Liver (tissue), 9 donors: ENCODE data around the gene FAM168B. TPM values are rescaled to one million over a fixed set of nuclear protein-coding genes. Genes with fewer than 3 reads are reported as not detected.

ENCODE experiments used
- DNase-seq: peaks from one replicate; pipeline ENCODE4 v3.0.0-alpha.2; 2017; ENCODE audit warnings: low spot score
- H3K27ac ChIP-seq, 2 donors: one replicate each; pipeline ENCODE4 v1.7.0; 2013; ENCODE audit warnings: inconsistent platforms in 2 of 2, low read length in 2 of 2, control low read depth in 1 of 2, low read depth in 1 of 2, mild to moderate bottlenecking in 1 of 2
- H3K27me3 ChIP-seq, 4 donors: one replicate each; pipeline versions ENCODE4 v1.6.1 to v1.7.0; 2013; ENCODE audit warnings: low read length in 3 of 4, inconsistent platforms in 1 of 4, mild to moderate bottlenecking in 1 of 4, moderate library complexity in 1 of 4; ENCODE audit not compliant: control insufficient read depth in 4 of 4, insufficient read depth in 4 of 4
- H3K36me3 ChIP-seq, 4 donors: one replicate each; pipeline versions ENCODE4 v1.6.1 to v1.7.0; 2013; ENCODE audit warnings: low read length in 3 of 4, mild to moderate bottlenecking in 3 of 4, low read depth in 1 of 4, moderate library complexity in 1 of 4; ENCODE audit not compliant: control insufficient read depth in 4 of 4, insufficient read depth in 3 of 4
- H3K4me1 ChIP-seq, 4 donors: one replicate each; pipeline versions ENCODE4 v1.6.1 to v1.7.0; 2013; ENCODE audit warnings: low read length in 3 of 4, mild to moderate bottlenecking in 3 of 4, moderate library complexity in 1 of 4; ENCODE audit not compliant: control insufficient read depth in 4 of 4, insufficient read depth in 4 of 4
- H3K4me3 ChIP-seq, 3 donors: one replicate each; pipeline versions ENCODE4 v1.6.1 to v1.7.0; 2013; ENCODE audit warnings: low read length in 3 of 3, control low read depth in 1 of 3, low read depth in 1 of 3, mild to moderate bottlenecking in 1 of 3
- H3K9ac ChIP-seq, 2 donors: one replicate each; pipeline ENCODE4 v1.7.0; 2013; ENCODE audit warnings: low read length in 2 of 2, mild to moderate bottlenecking in 2 of 2, moderate library complexity in 2 of 2, control low read depth in 1 of 2, low read depth in 1 of 2
- H3K9me3 ChIP-seq, 4 donors: one replicate each; pipeline versions ENCODE4 v1.6.1 to v1.7.0; 2013; ENCODE audit warnings: low read length in 3 of 4; ENCODE audit not compliant: control insufficient read depth in 4 of 4
- CTCF ChIP-seq: fragments of 150-350 bp; IDR thresholded peaks from 2 replicates; pipeline ENCODE4 v1.5.1; 2017; ENCODE audit warnings: improper control_type of control experiment, low read depth, low read length; ENCODE audit not compliant: missing input control
- EGR1 ChIP-seq, 2 donors: IDR thresholded peaks; 2 replicates each; pipeline ENCODE4 v1.6.1; 2016 to 2018; ENCODE audit warnings: antibody characterized with exemption in 2 of 2, low read depth in 2 of 2
- FOXA1 ChIP-seq: IDR thresholded peaks from 2 replicates; pipeline ENCODE4 v1.6.1; 2016; ENCODE audit warnings: antibody characterized with exemption
- FOXA2 ChIP-seq: IDR thresholded peaks from 2 replicates; pipeline ENCODE4 v1.6.1; 2016; ENCODE audit warnings: antibody characterized with exemption
- GABPA ChIP-seq, 2 donors: IDR thresholded peaks in 1 of 2; conservative IDR thresholded peaks in 1 of 2; 2 replicates each; pipeline ENCODE4 v1.6.1; 2016; ENCODE audit warnings: antibody characterized with exemption in 2 of 2, mild to moderate bottlenecking in 1 of 2, moderate library complexity in 1 of 2
- HNF4A ChIP-seq, 2 donors: conservative IDR thresholded peaks; 2 replicates each; pipeline ENCODE4 v1.6.1; 2016; ENCODE audit warnings: antibody characterized with exemption in 2 of 2, mild to moderate bottlenecking in 2 of 2
- HNF4G ChIP-seq: IDR thresholded peaks from 2 replicates; pipeline ENCODE4 v1.6.1; 2016; ENCODE audit warnings: antibody characterized with exemption
- JUND ChIP-seq, 2 donors: IDR thresholded peaks; 2 replicates each; pipeline ENCODE4 v1.6.1; 2016; ENCODE audit warnings: antibody characterized with exemption in 2 of 2
- MAX ChIP-seq: IDR thresholded peaks from 2 replicates; pipeline ENCODE4 v1.6.1; 2016; ENCODE audit warnings: antibody characterized with exemption
- NR2F2 ChIP-seq: IDR thresholded peaks from 2 replicates; pipeline ENCODE4 v1.6.1; 2016; ENCODE audit warnings: antibody characterized with exemption
- RAD21 ChIP-seq, 2 donors: IDR thresholded peaks; 2 replicates each; pipeline ENCODE4 v1.6.1; 2016; ENCODE audit warnings: antibody characterized with exemption in 2 of 2, mild to moderate bottlenecking in 2 of 2
- RXRA ChIP-seq, 2 donors: IDR thresholded peaks; 2 replicates each; pipeline ENCODE4 v1.6.1; 2017 to 2018; ENCODE audit warnings: antibody characterized with exemption in 2 of 2, mild to moderate bottlenecking in 1 of 2
- SP1 ChIP-seq: IDR thresholded peaks from 2 replicates; pipeline ENCODE4 v1.6.1; 2018; ENCODE audit warnings: antibody characterized with exemption, mild to moderate bottlenecking
- TAF1 ChIP-seq: conservative IDR thresholded peaks from 2 replicates; pipeline ENCODE4 v1.6.1; 2016; ENCODE audit warnings: antibody characterized with exemption, mild to moderate bottlenecking
- YY1 ChIP-seq: IDR thresholded peaks from 2 replicates; pipeline ENCODE4 v1.6.1; 2016; ENCODE audit warnings: antibody characterized with exemption, mild to moderate bottlenecking
- ZBTB33 ChIP-seq: IDR thresholded peaks from 2 replicates; pipeline ENCODE4 v1.6.1; 2016; ENCODE audit warnings: antibody characterized with exemption
- WGBS: extraction: QIAGEN DNeasy Blood & Tissue Kit; methylation state at CpG from one replicate; pipeline ENCODE4 v1.1.7; 2013; 5-methylcytosine and 5-hydroxymethylcytosine counted together
- polyA plus RNA-seq, 2 donors: library from polyadenylated mRNA; stranded (reverse) in 1 of 2; unstranded in 1 of 2; fragments of 200-250 nt in 1 of 2; fragments of >200 nt in 1 of 2; fragmentation: Nextera tagmentation in 1 of 2; extraction: Ambion mirVana in 1 of 2; gene quantifications; one replicate each; pipeline versions ENCODE4 v1.2.1 to v1.2.3, GENCODE V29; 2013 to 2015
- total RNA-seq, 2 donors: library from RNA; depleted of rRNA; stranded (reverse); fragments of >200 nt; gene quantifications; one replicate each; pipeline ENCODE4 v1.2.3, GENCODE V29; 2014
- TF ChIP-seq, protein P1 (sequence below): IDR thresholded peaks from 2 replicates; pipeline ENCODE4 v1.6.1; 2016; ENCODE audit warnings: antibody characterized with exemption, mild to moderate bottlenecking
- TF ChIP-seq, protein P2 (sequence below): IDR thresholded peaks from 2 replicates; pipeline ENCODE4 v1.6.1; 2016; ENCODE audit warnings: antibody characterized with exemption
- donor health status: healthy.
- donor health status: healthy.
- donor health status: healthy.
- donor health status: healthy.
- donor health status: healthy.

Gene FAM168B
- total and polyA plus RNA-seq, 4 donors, result 13.9 to 62.3 (median 30.8) TPM

- no peak for DNase-seq
- WGBS, result 95% methylated on average over 5 of the region's 5 CpGs
- TF ChIP-seq NR2F2 (no peak), FOXA2 (no peak), RAD21 (IDR thresholded peaks at IDR 0.05) (no peak), FOXA1 (no peak), HNF4G (no peak)
- Histone ChIP-seq H3K27me3 (no peaks in the 10 kb centered on the region), H3K9me3 (no peaks in the 10 kb centered on the region), H3K9ac (no peak overlapping the region), H3K4me1 (no peaks in the 10 kb centered on the region), H3K27ac (no peak overlapping the region), H3K4me3 (no peak overlapping the region), H3K36me3 (peaks cover 8 to 44% (median 42%) of the 10 kb centered on the region in 4 donors)
Observed at GRCh38 chr2:131126436-131126835, 33.2 kb upstream of the FAM168B start.

- no peak overlapping the region for H3K4me3 ChIP-seq
- no peak overlapping the region for H3K9ac ChIP-seq
- H3K36me3 ChIP-seq, result peaks cover 8 to 38% (median 36%) of the 10 kb centered on the region in 4 donors
- H3K27ac ChIP-seq, result no peak overlapping the region
- no peak for TF ChIP-seq FOXA1
- no peaks in the 10 kb centered on the region for H3K4me1 ChIP-seq
- 94% methylated on average over 7 of the region's 7 CpGs for WGBS
- H3K9me3 ChIP-seq, result no peaks in the 10 kb centered on the region
- no peaks in the 10 kb centered on the region for H3K27me3 ChIP-seq
- no peak for DNase-seq
Observed at GRCh38 chr2:131125195-131125757, 32.0 kb upstream of the FAM168B start.

GRCh38 chr2:131123192-131123591 is 29.9 kb upstream of the FAM168B start:
- H3K4me3 ChIP-seq, result no peak overlapping the region
- WGBS, result 97% methylated on average over 3 of the region's 3 CpGs

More at GRCh38 chr2:131123192-131123591, 29.9 kb upstream of the FAM168B start:
- Histone ChIP-seq H3K27ac (no peak overlapping the region), H3K27me3 (no peaks in the 10 kb centered on the region), H3K36me3 (peaks cover 5 to 33% (median 30%) of the 10 kb centered on the region in 4 donors), H3K9me3 (no peaks in the 10 kb centered on the region), H3K9ac (no peak overlapping the region), H3K4me1 (no peaks in the 10 kb centered on the region)
- no peak for DNase-seq
- TF ChIP-seq ZBTB33, result no peak
- TF ChIP-seq FOXA1, result no peak
- TF ChIP-seq NR2F2, result no peak
- TF ChIP-seq HNF4A (conservative IDR thresholded peaks at IDR 0.05), result no peak
- no peak for TF ChIP-seq EGR1 (IDR thresholded peaks at IDR 0.05; ENCODE audit: low read depth in 2 of 2)
- TF ChIP-seq RAD21 (IDR thresholded peaks at IDR 0.05), result no peak
- no peak for TF ChIP-seq CTCF
- TF ChIP-seq FOXA2, result no peak
- TF ChIP-seq HNF4G, result no peak
- no peak for TF ChIP-seq GABPA (IDR thresholded peaks at IDR 0.05 in 1 of 2, conservative IDR thresholded peaks at IDR 0.05 in 1 of 2)
- TF ChIP-seq, protein P1, sequence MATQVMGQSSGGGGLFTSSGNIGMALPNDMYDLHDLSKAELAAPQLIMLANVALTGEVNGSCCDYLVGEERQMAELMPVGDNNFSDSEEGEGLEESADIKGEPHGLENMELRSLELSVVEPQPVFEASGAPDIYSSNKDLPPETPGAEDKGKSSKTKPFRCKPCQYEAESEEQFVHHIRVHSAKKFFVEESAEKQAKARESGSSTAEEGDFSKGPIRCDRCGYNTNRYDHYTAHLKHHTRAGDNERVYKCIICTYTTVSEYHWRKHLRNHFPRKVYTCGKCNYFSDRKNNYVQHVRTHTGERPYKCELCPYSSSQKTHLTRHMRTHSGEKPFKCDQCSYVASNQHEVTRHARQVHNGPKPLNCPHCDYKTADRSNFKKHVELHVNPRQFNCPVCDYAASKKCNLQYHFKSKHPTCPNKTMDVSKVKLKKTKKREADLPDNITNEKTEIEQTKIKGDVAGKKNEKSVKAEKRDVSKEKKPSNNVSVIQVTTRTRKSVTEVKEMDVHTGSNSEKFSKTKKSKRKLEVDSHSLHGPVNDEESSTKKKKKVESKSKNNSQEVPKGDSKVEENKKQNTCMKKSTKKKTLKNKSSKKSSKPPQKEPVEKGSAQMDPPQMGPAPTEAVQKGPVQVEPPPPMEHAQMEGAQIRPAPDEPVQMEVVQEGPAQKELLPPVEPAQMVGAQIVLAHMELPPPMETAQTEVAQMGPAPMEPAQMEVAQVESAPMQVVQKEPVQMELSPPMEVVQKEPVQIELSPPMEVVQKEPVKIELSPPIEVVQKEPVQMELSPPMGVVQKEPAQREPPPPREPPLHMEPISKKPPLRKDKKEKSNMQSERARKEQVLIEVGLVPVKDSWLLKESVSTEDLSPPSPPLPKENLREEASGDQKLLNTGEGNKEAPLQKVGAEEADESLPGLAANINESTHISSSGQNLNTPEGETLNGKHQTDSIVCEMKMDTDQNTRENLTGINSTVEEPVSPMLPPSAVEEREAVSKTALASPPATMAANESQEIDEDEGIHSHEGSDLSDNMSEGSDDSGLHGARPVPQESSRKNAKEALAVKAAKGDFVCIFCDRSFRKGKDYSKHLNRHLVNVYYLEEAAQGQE, result no peak
- TF ChIP-seq TAF1, result no peak
- no peak for TF ChIP-seq MAX
- no peak for TF ChIP-seq RXRA (IDR thresholded peaks at IDR 0.05)
- TF ChIP-seq JUND (IDR thresholded peaks at IDR 0.05), result no peak
- TF ChIP-seq SP1, result no peak
- no peak for TF ChIP-seq YY1
- TF ChIP-seq, protein P2, sequence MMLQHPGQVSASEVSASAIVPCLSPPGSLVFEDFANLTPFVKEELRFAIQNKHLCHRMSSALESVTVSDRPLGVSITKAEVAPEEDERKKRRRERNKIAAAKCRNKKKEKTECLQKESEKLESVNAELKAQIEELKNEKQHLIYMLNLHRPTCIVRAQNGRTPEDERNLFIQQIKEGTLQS, result no peak
